Thyroid gland (tissue), 4 donors: Measurements from ENCODE around the gene SLC26A6. TPM values are rescaled to one million over a fixed set of nuclear protein-coding genes. Genes with fewer than 3 reads are reported as not detected.

Experiments used
- DNase-seq, 2 donors: peaks; one replicate each; pipeline ENCODE4 v3.0.0-alpha.2; 2019
- H3K27ac ChIP-seq, 3 donors: fragments of 200-600 bp; sonication (generic); 1 replicate in 2 of 3; 2 replicates in 1 of 3; pipeline ENCODE4 v1.5.1; 2016 to 2019; ENCODE audit warnings: mild to moderate bottlenecking in 1 of 3, moderate library complexity in 1 of 3
- H3K27me3 ChIP-seq: fragments of 200-600 bp; sonication (generic); one replicate; pipeline ENCODE4 v1.5.1; 2019
- H3K36me3 ChIP-seq, 2 donors: fragments of 200-600 bp; sonication (generic); one replicate each; pipeline ENCODE4 v1.5.1; 2016 to 2019
- H3K4me1 ChIP-seq, 2 donors: fragments of 200-600 bp; sonication (generic); one replicate each; pipeline ENCODE4 v1.5.1; 2017 to 2019
- H3K4me3 ChIP-seq, 3 donors: fragments of 200-600 bp; sonication (generic); replicated peaks in 1 of 3; 1 replicate in 2 of 3; 2 replicates in 1 of 3; pipeline ENCODE4 v1.5.1; 2016; ENCODE audit warnings: mild to moderate bottlenecking in 1 of 3
- H3K9me3 ChIP-seq: fragments of 200-600 bp; sonication (generic); one replicate; pipeline ENCODE4 v1.5.1; 2017
- POLR2A ChIP-seq, 2 donors: fragments of 450-650 bp; IDR thresholded peaks; one replicate each; pipeline ENCODE4 v1.6.1; 2017; ENCODE audit warnings: antibody characterized with exemption in 2 of 2, mild to moderate bottlenecking in 2 of 2, moderate library complexity in 1 of 2
- WGBS, 2 donors: methylation state at CpG; one replicate each; pipeline ENCODE4 v1.1.5; 2017; 5-methylcytosine and 5-hydroxymethylcytosine counted together
- intact Hi-C: fragments of 100-400 bp; cut with DNase I; formaldehyde crosslinking; loops from one replicate; pipeline ENCODE4 v1.15.1; 2023
- total RNA-seq, 4 donors: library from RNA; depleted of rRNA; stranded (reverse); fragments of >200 nt; gene quantifications; one replicate each; pipeline ENCODE4 v1.2.3, GENCODE V29; 2016
- TF ChIP-seq, protein P1 (sequence below), 6 experiments: fragments of 200-600 bp in 3 of 6; fragments of 450-650 bp in 3 of 6; sonication (generic) in 3 of 6; IDR thresholded peaks; one replicate each; pipeline ENCODE4 v1.5.1; 2016 to 2019; ENCODE audit warnings: antibody characterized with exemption in 6 of 6, mild to moderate bottlenecking in 2 of 6, inconsistent platforms in 1 of 6, moderate library complexity in 1 of 6

SLC26A6 gene
- total RNA-seq, 4 donors from 2014 or later: 7.5 to 19.1 (median 11.4) TPM

DNA sequence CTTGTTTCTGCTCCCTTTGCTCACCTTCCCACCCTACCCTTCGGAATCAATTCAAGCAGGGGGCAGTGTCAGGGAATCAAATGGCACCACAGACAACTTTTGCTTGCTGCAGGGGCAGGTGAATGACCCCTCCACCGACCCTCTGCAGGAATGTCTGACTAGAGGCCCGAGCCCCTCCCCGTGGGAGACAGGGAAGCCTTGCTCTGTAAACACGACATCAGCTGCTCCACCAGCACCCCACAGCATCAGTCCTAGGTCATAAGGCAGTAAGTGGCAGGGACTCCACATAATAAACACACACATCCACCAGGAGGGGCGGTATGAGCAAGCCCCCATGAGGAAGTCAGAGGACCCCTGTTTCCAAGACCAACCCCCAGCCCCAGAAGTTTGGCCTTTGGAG lies 2.0 kb upstream of the SLC26A6 start:
- intact Hi-C loops: no loop called here
- WGBS, 2 donors: 64 to 82% methylated on average over 6 of the region's 6 CpGs
- H3K27ac ChIP-seq: no peak overlapping the region
- no peaks in the 10 kb centered on the region for H3K9me3 ChIP-seq
- no peak for DNase-seq
- peaks cover 0 to 6% of the 10 kb centered on the region in 2 donors for H3K36me3 ChIP-seq
- H3K4me1 ChIP-seq: peaks cover 8 to 15% of the 10 kb centered on the region in 2 donors
- no peaks in the 10 kb centered on the region for H3K27me3 ChIP-seq
- H3K4me3 ChIP-seq: no peak overlapping the region
- TF ChIP-seq, protein P1, sequence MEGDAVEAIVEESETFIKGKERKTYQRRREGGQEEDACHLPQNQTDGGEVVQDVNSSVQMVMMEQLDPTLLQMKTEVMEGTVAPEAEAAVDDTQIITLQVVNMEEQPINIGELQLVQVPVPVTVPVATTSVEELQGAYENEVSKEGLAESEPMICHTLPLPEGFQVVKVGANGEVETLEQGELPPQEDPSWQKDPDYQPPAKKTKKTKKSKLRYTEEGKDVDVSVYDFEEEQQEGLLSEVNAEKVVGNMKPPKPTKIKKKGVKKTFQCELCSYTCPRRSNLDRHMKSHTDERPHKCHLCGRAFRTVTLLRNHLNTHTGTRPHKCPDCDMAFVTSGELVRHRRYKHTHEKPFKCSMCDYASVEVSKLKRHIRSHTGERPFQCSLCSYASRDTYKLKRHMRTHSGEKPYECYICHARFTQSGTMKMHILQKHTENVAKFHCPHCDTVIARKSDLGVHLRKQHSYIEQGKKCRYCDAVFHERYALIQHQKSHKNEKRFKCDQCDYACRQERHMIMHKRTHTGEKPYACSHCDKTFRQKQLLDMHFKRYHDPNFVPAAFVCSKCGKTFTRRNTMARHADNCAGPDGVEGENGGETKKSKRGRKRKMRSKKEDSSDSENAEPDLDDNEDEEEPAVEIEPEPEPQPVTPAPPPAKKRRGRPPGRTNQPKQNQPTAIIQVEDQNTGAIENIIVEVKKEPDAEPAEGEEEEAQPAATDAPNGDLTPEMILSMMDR (IDR thresholded peaks at IDR 0.05): no peak
- no peak for TF ChIP-seq POLR2A (IDR thresholded peaks at IDR 0.05)

DNA sequence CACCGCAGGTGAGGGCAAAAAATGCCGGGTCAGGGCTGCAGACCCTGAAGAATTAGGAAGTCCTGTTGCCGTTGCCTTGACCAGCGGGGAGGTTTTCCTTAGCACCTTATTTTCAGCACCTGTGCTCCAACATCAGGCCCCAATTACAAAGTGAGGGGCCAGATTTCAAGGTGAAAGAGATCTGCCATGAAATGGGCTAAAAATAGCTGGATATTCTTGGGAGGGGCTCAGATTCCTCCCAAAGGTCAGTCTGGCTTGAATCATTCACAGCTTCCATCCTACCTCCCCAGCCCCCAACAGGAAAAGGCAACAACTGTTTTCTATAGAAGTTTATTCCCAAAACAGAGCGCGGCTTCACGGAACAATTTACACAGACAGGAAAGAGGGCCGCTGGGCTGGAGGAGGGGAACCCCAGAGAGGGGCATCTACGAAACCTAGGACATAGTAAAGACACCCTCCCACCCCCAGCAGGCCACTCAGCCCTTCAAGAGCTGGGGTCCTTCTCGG lies 941 bp upstream of the SLC26A6 start:
- H3K4me1 ChIP-seq: peaks cover 8 to 15% of the 10 kb centered on the region in 2 donors
- peaks cover 0 to 7% of the 10 kb centered on the region in 2 donors for H3K36me3 ChIP-seq
- DNase-seq: no peak
- H3K27me3 ChIP-seq: no peaks in the 10 kb centered on the region
- H3K9me3 ChIP-seq: no peaks in the 10 kb centered on the region
- intact Hi-C loops: no loop called here
- 50 to 60% methylated on average over 10 of the region's 10 CpGs for WGBS, 2 donors
- no peak overlapping the region for H3K27ac ChIP-seq
- TF ChIP-seq POLR2A (IDR thresholded peaks at IDR 0.05): no peak
- TF ChIP-seq, protein P1 (IDR thresholded peaks at IDR 0.05): no peak
- peak overlapping the region; percentile 52 to 83 (median 78) for H3K4me3 ChIP-seq

DNA sequence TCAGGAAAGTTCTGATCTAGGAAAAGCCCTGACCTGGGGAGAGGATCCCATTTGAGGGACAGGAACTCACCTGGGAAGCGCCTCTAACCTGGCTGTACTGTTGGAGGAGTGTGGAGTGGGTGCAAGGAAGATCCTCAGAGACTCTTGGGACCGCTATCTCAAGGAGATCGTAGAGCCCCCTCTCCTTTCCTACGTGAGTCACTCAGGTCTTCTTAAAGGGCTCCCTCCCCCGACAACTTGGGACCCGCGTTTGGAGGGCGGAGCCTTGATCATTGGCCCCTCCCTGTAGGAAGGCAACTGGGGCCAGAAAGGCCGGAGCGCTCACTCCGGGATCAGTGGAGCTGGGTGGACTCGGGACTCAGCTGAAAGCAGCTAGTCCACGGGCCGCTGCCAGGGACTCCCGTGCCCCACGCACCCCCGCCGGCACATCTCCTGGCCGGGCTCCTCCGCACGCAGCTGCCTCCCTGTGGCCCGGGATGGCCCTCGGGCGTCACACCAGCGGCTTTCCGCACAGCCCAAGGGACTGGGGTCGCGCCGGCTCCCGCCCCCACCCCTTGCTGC lies 520 bp downstream of the SLC26A6 start:
- Histone ChIP-seq H3K27me3 (no peaks in the 10 kb centered on the region), H3K9me3 (no peaks in the 10 kb centered on the region), H3K4me3 (peak overlapping the region; percentile 47 to 83 (median 78)), H3K36me3 (peaks cover 0 to 10% of the 10 kb centered on the region in 2 donors), H3K27ac (peak overlapping the region in 2 of 3 donors; percentile 47 to 56), H3K4me1 (peaks cover 8 to 15% of the 10 kb centered on the region in 2 donors)
- DNase-seq: peak; percentile 51 to 58
- WGBS, 2 donors: 3 to 6% methylated on average over 16 to 30 of the region's 30 CpGs
- intact Hi-C loops: no loop called here
- TF ChIP-seq, protein P1 (IDR thresholded peaks at IDR 0.05): no peak
- TF ChIP-seq POLR2A (IDR thresholded peaks at IDR 0.05): no peak

DNA sequence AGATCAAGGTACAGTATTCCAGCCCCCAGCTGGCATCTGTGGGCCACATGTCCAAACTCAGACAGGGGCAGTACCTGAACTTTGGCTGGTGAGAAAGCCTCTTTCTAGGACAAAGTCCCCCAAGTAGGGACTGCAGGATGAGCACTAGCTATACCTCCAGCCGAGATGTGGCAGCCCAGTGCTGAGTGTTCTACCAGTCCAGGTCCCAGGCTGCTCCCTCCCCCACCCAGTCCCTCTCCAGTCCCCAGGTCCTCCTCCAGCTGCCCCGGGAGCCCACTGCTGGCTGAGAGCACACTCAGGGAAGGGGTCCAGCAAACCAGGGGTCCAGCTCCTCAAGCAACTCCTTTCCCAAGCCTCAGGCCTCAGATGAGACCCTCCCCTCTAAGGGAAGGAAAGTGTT lies 1.5 kb downstream of the SLC26A6 start:
- Histone ChIP-seq H3K27ac (no peak overlapping the region), H3K9me3 (no peaks in the 10 kb centered on the region), H3K4me3 (no peak overlapping the region), H3K27me3 (no peaks in the 10 kb centered on the region), H3K36me3 (peaks cover 0 to 10% of the 10 kb centered on the region in 2 donors), H3K4me1 (peaks cover 8 to 15% of the 10 kb centered on the region in 2 donors)
- DNase-seq: no peak
- intact Hi-C loops: no loop called here
- TF ChIP-seq, protein P1 (IDR thresholded peaks at IDR 0.05): no peak
- TF ChIP-seq POLR2A (IDR thresholded peaks at IDR 0.05): no peak
- WGBS, 2 donors: 80 to 84% methylated on average over 1 to 2 of the region's 2 CpGs

DNA sequence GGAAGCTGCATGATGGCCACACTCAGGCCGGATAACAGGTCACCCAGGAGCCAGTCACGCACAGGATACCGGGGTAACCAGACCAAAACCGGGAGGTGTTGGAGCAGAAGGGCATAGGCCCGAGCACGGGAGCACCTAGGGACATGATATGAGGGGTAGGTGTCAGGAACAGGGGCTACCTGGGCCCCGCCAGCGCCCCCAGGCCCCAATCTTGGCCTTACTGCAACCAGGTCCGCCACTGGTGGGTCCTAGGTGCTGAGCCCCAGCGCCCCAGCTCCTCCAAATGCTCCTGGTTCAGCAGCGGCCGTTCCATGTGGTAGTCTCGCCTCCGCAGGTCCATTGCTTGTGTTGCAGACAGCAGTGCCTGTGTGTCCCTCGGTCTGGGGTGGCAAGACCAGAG lies 2.0 kb downstream of the SLC26A6 start:
- intact Hi-C loops: no loop called here
- Histone ChIP-seq H3K9me3 (no peaks in the 10 kb centered on the region), H3K4me3 (no peak overlapping the region), H3K27ac (no peak overlapping the region), H3K4me1 (peaks cover 8 to 15% of the 10 kb centered on the region in 2 donors), H3K27me3 (no peaks in the 10 kb centered on the region), H3K36me3 (peaks cover 0 to 10% of the 10 kb centered on the region in 2 donors)
- TF ChIP-seq, protein P1 (IDR thresholded peaks at IDR 0.05): no peak
- TF ChIP-seq POLR2A (IDR thresholded peaks at IDR 0.05): no peak
- DNase-seq: no peak
- 91 to 97% methylated on average over 11 to 14 of the region's 15 CpGs for WGBS, 2 donors
